H1 (cell line): ENCODE measurements around the gene SLIRP. TPM values are rescaled to one million over a fixed set of nuclear protein-coding genes. Genes with fewer than 3 reads are reported as not detected.

Source experiments
- CTCF ChIA-PET: fragments of 300-600 bp; sonication (Branson Sonifier 250); formaldehyde crosslinking; loops from one replicate; lab custom pipeline; 2021; ENCODE audit not compliant: partially characterized antibody; lab: Charles Lee
- POLR2A ChIA-PET: fragments of 300-600 bp; sonication (Branson Sonifier 250); formaldehyde crosslinking; loops from one replicate; lab custom pipeline; 2021; ENCODE audit warnings: inconsistent platforms; ENCODE audit not compliant: partially characterized antibody; lab: Charles Lee
- DNase-seq, 2 experiments: peaks; one replicate each; pipeline versions ENCODE4 v3.0.0 to v3.0.0-alpha.2; 2010 to 2022; ENCODE audit warnings: low spot score in 2 of 2, low read depth in 1 of 2, mixed read lengths in 1 of 2
- FAIRE-seq: peaks from 2 replicates; lab custom pipeline; 2011; peaks lifted over from hg19 to GRCh38; lab: Jason Lieb, UNC
- H2AFZ ChIP-seq: 2 replicates; pipeline ENCODE4 v1.8.1; 2012; ENCODE audit warnings: low read length, inconsistent platforms
- H2AK5ac ChIP-seq: 2 replicates; pipeline ENCODE4 v1.6.1; 2013; ENCODE audit warnings: low read depth, low read length
- H2BK120ac ChIP-seq: replicated peaks from 2 replicates; pipeline ENCODE3; 2013; ENCODE audit warnings: low read depth, low read length, inconsistent platforms
- H2BK12ac ChIP-seq: 2 replicates; pipeline ENCODE4 v1.6.1; 2013; ENCODE audit warnings: low read depth, low read length
- H2BK15ac ChIP-seq: 2 replicates; pipeline ENCODE4 v1.6.1; 2013; ENCODE audit warnings: low read length
- H2BK20ac ChIP-seq: 2 replicates; pipeline ENCODE4 v1.6.1; 2013; ENCODE audit warnings: low read length
- H2BK5ac ChIP-seq: 2 replicates; pipeline ENCODE4 v1.6.1; 2013; ENCODE audit warnings: low read depth, low read length
- H3K14ac ChIP-seq: 2 replicates; pipeline ENCODE4 v1.6.1; 2013; ENCODE audit warnings: inconsistent platforms; ENCODE audit not compliant: insufficient read length
- H3K18ac ChIP-seq: 2 replicates; pipeline ENCODE4 v1.6.1; 2013; ENCODE audit warnings: low read length; ENCODE audit errors: extremely low read depth
- H3K23ac ChIP-seq: 2 replicates; pipeline ENCODE4 v1.6.1; 2013; ENCODE audit warnings: inconsistent platforms; ENCODE audit not compliant: insufficient read length
- H3K23me2 ChIP-seq: 2 replicates; pipeline ENCODE4 v1.6.1; 2013; ENCODE audit warnings: low read depth, low read length
- H3K27ac ChIP-seq: 2 replicates; pipeline ENCODE4 v1.6.1; 2011; ENCODE audit warnings: low read depth, low read length, inconsistent platforms
- H3K27me3 ChIP-seq, 4 experiments: replicated peaks in 1 of 4; 1 replicate in 1 of 4; 2 replicates in 3 of 4; pipeline versions ENCODE4 v1.6.1 to v1.8.1; 2011 to 2013; ENCODE audit warnings: low read length in 3 of 4, mild to moderate bottlenecking in 3 of 4, inconsistent platforms in 2 of 4, mixed read lengths in 2 of 4, moderate library complexity in 1 of 4; ENCODE audit not compliant: control insufficient read depth in 3 of 4, insufficient read depth in 3 of 4; ENCODE audit errors: extremely low read depth in 1 of 4
- H3K36me3 ChIP-seq, 4 experiments: 2 replicates each; pipeline versions ENCODE4 v1.6.1 to v1.8.1; 2011 to 2013; ENCODE audit warnings: mild to moderate bottlenecking in 4 of 4, low read length in 3 of 4, moderate library complexity in 2 of 4, control low read depth in 1 of 4, inconsistent platforms in 1 of 4; ENCODE audit not compliant: insufficient read depth in 4 of 4, control insufficient read depth in 2 of 4
- H3K4ac ChIP-seq: replicated peaks from 2 replicates; pipeline ENCODE3; 2013; ENCODE audit warnings: low read length, low read depth, mixed read lengths, inconsistent platforms; ENCODE audit not compliant: insufficient read length
- H3K4me1 ChIP-seq, 4 experiments: replicated peaks in 1 of 4; 1 replicate in 1 of 4; 2 replicates in 3 of 4; pipeline versions ENCODE4 v1.6.1 to v1.8.1; 2011 to 2013; ENCODE audit warnings: low read length in 3 of 4, inconsistent platforms in 2 of 4, mixed read lengths in 1 of 4; ENCODE audit not compliant: insufficient read depth in 4 of 4, control insufficient read depth in 3 of 4
- H3K4me2 ChIP-seq, 2 experiments: 2 replicates each; pipeline versions ENCODE4 v1.6.1 to v1.8.1; 2011 to 2013; ENCODE audit warnings: low read depth in 2 of 2, low read length in 2 of 2, control low read depth in 1 of 2, inconsistent platforms in 1 of 2, mild to moderate bottlenecking in 1 of 2; ENCODE audit not compliant: insufficient read depth in 1 of 2
- H3K4me3 ChIP-seq, 4 experiments: fragments of 200-600, 300-600 bp in 1 of 4; sonication (generic), shearing (Covaris generic), sonication (Bioruptor Twin) in 1 of 4; 2 replicates each; pipeline versions ENCODE4 v1.5.1 to v1.8.1; 2011 to 2016; ENCODE audit warnings: low read length in 4 of 4, low read depth in 3 of 4, control low read depth in 2 of 4, inconsistent platforms in 2 of 4, mild to moderate bottlenecking in 2 of 4, mixed read lengths in 1 of 4, moderate library complexity in 1 of 4; ENCODE audit not compliant: insufficient read depth in 2 of 4; ENCODE audit errors: extremely low read depth in 1 of 4
- H3K56ac ChIP-seq: replicated peaks from 2 replicates; pipeline ENCODE3; 2013; ENCODE audit warnings: low read depth, mild to moderate bottlenecking, mixed read lengths, low read length, inconsistent platforms; ENCODE audit not compliant: insufficient read length
- H3K79me1 ChIP-seq: 2 replicates; pipeline ENCODE4 v1.6.1; 2013; ENCODE audit warnings: low read depth, low read length, control low read depth
- H3K79me2 ChIP-seq, 2 experiments: 2 replicates each; pipeline versions ENCODE4 v1.6.1 to v1.8.1; 2012 to 2013; ENCODE audit warnings: low read length in 2 of 2, mild to moderate bottlenecking in 2 of 2, inconsistent platforms in 1 of 2; ENCODE audit not compliant: insufficient read depth in 2 of 2, control insufficient read depth in 1 of 2
- H3K9ac ChIP-seq, 4 experiments: replicated peaks in 1 of 4; 1 replicate in 1 of 4; 2 replicates in 3 of 4; pipeline versions ENCODE4 v1.6.1 to v1.8.1; 2011 to 2013; ENCODE audit warnings: low read depth in 3 of 4, low read length in 3 of 4, control low read depth in 2 of 4, mild to moderate bottlenecking in 2 of 4, moderate library complexity in 2 of 4, inconsistent platforms in 1 of 4; ENCODE audit errors: extremely low read depth in 1 of 4
- H3K9me3 ChIP-seq, 2 experiments: 2 replicates each; pipeline versions ENCODE4 v1.6.1 to v1.8.1; 2012 to 2013; ENCODE audit warnings: mild to moderate bottlenecking in 2 of 2, moderate library complexity in 2 of 2, control low read depth in 1 of 2, inconsistent platforms in 1 of 2, low read depth in 1 of 2, low read length in 1 of 2, mixed read lengths in 1 of 2; ENCODE audit not compliant: insufficient read depth in 2 of 2
- H4K20me1 ChIP-seq, 2 experiments: replicated peaks in 1 of 2; 2 replicates each; pipeline versions ENCODE3 to v1.8.1; 2011 to 2013; ENCODE audit warnings: inconsistent platforms in 2 of 2, low read length in 2 of 2, mild to moderate bottlenecking in 1 of 2; ENCODE audit not compliant: insufficient read depth in 2 of 2, control insufficient read depth in 1 of 2
- H4K5ac ChIP-seq: 2 replicates; pipeline ENCODE4 v1.6.1; 2013; ENCODE audit warnings: low read length, low read depth, mixed read lengths, inconsistent platforms; ENCODE audit not compliant: insufficient read length
- H4K8ac ChIP-seq: 2 replicates; pipeline ENCODE4 v1.8.0; 2013; ENCODE audit warnings: mild to moderate bottlenecking, moderate library complexity, low read length, inconsistent platforms; ENCODE audit not compliant: insufficient read depth; ENCODE audit errors: extremely low read depth
- H4K91ac ChIP-seq: replicated peaks from 2 replicates; pipeline ENCODE3; 2013; ENCODE audit warnings: low read length, mixed read lengths, inconsistent platforms; ENCODE audit not compliant: insufficient read length
- CHD1 ChIP-seq: IDR thresholded peaks from 2 replicates; pipeline ENCODE4 v1.6.1; 2012; ENCODE audit warnings: low read depth, low read length, improper control_type of control experiment
- RNF2 ChIP-seq: fragments of 200-900, 300-1000 bp; sonication (generic); IDR thresholded peaks from 2 replicates; pipeline ENCODE4 v1.7.1; 2016; ENCODE audit warnings: borderline replicate concordance, low read depth, mild to moderate bottlenecking, antibody characterized with exemption, low read length; ENCODE audit not compliant: poor library complexity, severe bottlenecking; ENCODE audit errors: missing control alignments
- WGBS, 2 experiments: shearing (Covaris generic) in 1 of 2; methylation state at CpG; one replicate each; pipeline versions ENCODE4 v1.1.6 to v1.1.7; 2013 to 2015; ENCODE audit warnings: low lambda C conversion rate in 2 of 2, mixed read lengths in 2 of 2, inconsistent platforms in 1 of 2, low coverage in 1 of 2, missing lambda C conversion rate in 1 of 2; ENCODE audit not compliant: insufficient replicate concordance in 2 of 2, insufficient coverage in 1 of 2, insufficient read length in 1 of 2; ENCODE audit errors: extremely low coverage in 1 of 2, missing lambda C conversion rate in 1 of 2; 5-methylcytosine and 5-hydroxymethylcytosine counted together
- polyA plus RNA-seq, 7 experiments: library from polyadenylated mRNA; depleted of rRNA in 3 of 7; stranded (reverse) in 5 of 7; unstranded in 2 of 7; fragments of >200 nt in 5 of 7; fragments of 200-250 nt in 2 of 7; gene quantifications; 1 replicate in 5 of 7; 2 replicates in 1 of 7; 4 replicates in 1 of 7; pipeline versions ENCODE4 v1.2.1 to v1.2.3, GENCODE V29; 2011 to 2013; ENCODE audit warnings: missing spikeins in 2 of 7, mixed read lengths in 2 of 7
- total RNA-seq: library from RNA; stranded (reverse); fragmentation: NEBNext Ultra II Directional; extraction: Animal tissue kit (Norgen Biotek cat#: 25700); gene quantifications from 2 replicates; pipeline ENCODE4 v1.2.1, GENCODE V29; 2021
- TF ChIP-seq, protein P1 (sequence below): IDR thresholded peaks from 2 replicates; pipeline ENCODE4 v1.6.1; 2012; ENCODE audit warnings: inconsistent platforms

SLIRP gene
- total and polyA plus RNA-seq, 2 of the 8 experiments (the other 6 are each of a cell fraction or from before 2014, with no cell fraction given) = 374 to 383 TPM

DNA sequence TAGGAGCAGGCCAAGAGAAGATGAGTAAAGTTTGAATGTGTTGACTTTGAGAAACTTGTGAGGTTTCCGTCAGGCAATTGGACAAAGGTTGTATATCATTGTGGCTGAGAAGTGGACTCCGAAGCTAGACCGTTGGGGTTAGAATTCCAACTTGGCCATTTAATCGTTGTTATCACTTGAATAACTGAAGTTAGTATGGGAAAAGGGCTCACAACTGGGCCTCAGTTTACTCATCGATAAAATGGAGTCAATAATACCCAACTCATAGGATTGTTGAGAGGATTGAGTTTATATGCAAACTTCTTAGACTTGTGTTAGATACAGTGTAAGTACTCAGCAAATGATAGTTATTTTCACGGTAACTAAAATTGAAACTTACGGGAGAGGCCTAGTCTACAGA lies 846 bp downstream of the SLIRP start:
- Histone ChIP-seq H2BK12ac (no peak overlapping the region), H3K27me3 (no peaks in the 10 kb centered on the region), H3K23me2 (peaks cover 8% of the 10 kb centered on the region), H3K56ac (peak overlapping the region; percentile 2), H2BK20ac (no peak overlapping the region), H3K18ac (no peak overlapping the region), H4K20me1 (peaks cover 6 to 14% of the 10 kb centered on the region in 2 experiments), H3K4me1 (peaks cover 0 to 2% (median 1%) of the 10 kb centered on the region in 4 experiments; a peak in 2 of 7 replicates), H4K8ac (no peak overlapping the region), H3K9me3 (no peaks in the 10 kb centered on the region), H4K91ac (no peak overlapping the region), H2AK5ac (no peak overlapping the region), H2BK15ac (no peak overlapping the region), H3K79me1 (peaks cover 4% of the 10 kb centered on the region; the same call in 1 of the 2 replicates), H3K9ac (peak overlapping the region; percentile 88 to 98 (median 94)), H2BK5ac (no peak overlapping the region), H3K4ac (no peak overlapping the region), H4K5ac (no peak overlapping the region), H3K36me3 (peaks cover 8 to 41% (median 29%) of the 10 kb centered on the region in 4 experiments), H3K4me3 (peak overlapping the region; percentile 68 to 98 (median 94)), H3K27ac (no peak overlapping the region), H2AFZ (no peak overlapping the region), H3K79me2 (peaks cover 36 to 83% of the 10 kb centered on the region in 2 experiments), H3K4me2 (peak overlapping the region; percentile 75), H3K23ac (no peak overlapping the region), H2BK120ac (no peak overlapping the region), H3K14ac (no peak overlapping the region)
- FAIRE-seq (no peak), DNase-seq (no peak)
- TF ChIP-seq CHD1 (no peak), RNF2 (no peak)
- TF ChIP-seq, protein P1, sequence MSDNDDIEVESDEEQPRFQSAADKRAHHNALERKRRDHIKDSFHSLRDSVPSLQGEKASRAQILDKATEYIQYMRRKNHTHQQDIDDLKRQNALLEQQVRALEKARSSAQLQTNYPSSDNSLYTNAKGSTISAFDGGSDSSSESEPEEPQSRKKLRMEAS = no peak
- CTCF ChIA-PET = interaction anchor here (0.9 to 1.4 kb wide), 4 partner anchors 53 to 249 kb away, joined by 3 to 6 read pairs (median 4); no protein-coding TSS in a partner anchor
- 23% methylated on average over 7 of the region's 7 CpGs; no CpG with 5 or more reads in 1 of the 2 experiments for WGBS, 2 experiments
- POLR2A ChIA-PET = interaction anchor here (0.5 to 2.3 kb wide), 5 partner anchors 10 to 252 kb away, joined by 3 to 15 read pairs (median 7); partner anchors contain the start of genes SNW1 and VIPAS39
